ENCODE measurements around the gene KRR1. TPM values are rescaled to one million over a fixed set of nuclear protein-coding genes. Genes with fewer than 3 reads are reported as not detected.

The KRR1 gene
- total and polyA plus RNA-seq, 2 of the 13 experiments (the other 11 are each of a cell fraction or from before 2014, with no cell fraction given) = 19.3 to 103 TPM

DNA sequence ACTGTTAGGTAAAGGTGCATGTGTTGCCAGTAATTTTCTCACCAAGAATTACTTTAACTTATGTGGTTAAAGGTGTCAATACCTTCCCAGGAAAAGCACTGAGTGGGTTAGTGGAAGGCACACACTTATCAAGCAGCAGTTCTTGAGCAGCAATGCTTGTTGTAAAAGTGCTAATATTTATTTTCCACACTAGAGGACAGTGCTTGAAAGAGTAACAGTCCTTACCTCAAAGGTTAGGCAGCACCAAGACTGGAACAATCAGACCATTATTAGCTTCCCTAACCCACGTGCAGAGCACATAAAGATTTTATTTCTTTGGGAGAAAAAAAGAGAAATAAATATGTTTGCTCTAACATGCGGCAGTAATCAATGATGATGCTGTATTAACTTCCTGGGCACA, 48.8 kb upstream of the KRR1 start (continued):
- TF ChIP-seq ZNF263 (CRISPR knock-in tag; IDR thresholded peaks at IDR 0.05) (no peak), BHLHE40 (IDR thresholded peaks at IDR 0.05; ENCODE audit: low read length) (no peak), FOXP1 (IDR thresholded peaks at IDR 0.05) (no peak), FOXP1 (CRISPR knock-in tag; IDR thresholded peaks at IDR 0.05) (peak; percentile 19; the same call in 1 of the 2 replicates), ZNF383 (CRISPR knock-in tag; IDR thresholded peaks at IDR 0.05; ENCODE audit: borderline replicate concordance) (no peak), ZNF761 (CRISPR knock-in tag; conservative IDR thresholded peaks at IDR 0.05) (no peak), STAG1 (CRISPR knock-in tag; IDR thresholded peaks at IDR 0.05) (peak; percentile 91), EP300 (IDR thresholded peaks at IDR 0.05; ENCODE audit: low read depth in 2 of 2, low read length in 2 of 2) (no peak), EP300 (CRISPR knock-in tag; IDR thresholded peaks at IDR 0.05; ENCODE audit: borderline replicate concordance) (no peak), ERF (CRISPR knock-in tag; IDR thresholded peaks at IDR 0.05) (no peak), WIZ (CRISPR knock-in tag; IDR thresholded peaks at IDR 0.05) (no peak), NBN (conservative IDR thresholded peaks at IDR 0.05) (no peak), ZNF652 (CRISPR knock-in tag; IDR thresholded peaks at IDR 0.05; ENCODE audit: borderline replicate concordance, low read depth) (no peak)
- TF ChIP-seq, protein P1, sequence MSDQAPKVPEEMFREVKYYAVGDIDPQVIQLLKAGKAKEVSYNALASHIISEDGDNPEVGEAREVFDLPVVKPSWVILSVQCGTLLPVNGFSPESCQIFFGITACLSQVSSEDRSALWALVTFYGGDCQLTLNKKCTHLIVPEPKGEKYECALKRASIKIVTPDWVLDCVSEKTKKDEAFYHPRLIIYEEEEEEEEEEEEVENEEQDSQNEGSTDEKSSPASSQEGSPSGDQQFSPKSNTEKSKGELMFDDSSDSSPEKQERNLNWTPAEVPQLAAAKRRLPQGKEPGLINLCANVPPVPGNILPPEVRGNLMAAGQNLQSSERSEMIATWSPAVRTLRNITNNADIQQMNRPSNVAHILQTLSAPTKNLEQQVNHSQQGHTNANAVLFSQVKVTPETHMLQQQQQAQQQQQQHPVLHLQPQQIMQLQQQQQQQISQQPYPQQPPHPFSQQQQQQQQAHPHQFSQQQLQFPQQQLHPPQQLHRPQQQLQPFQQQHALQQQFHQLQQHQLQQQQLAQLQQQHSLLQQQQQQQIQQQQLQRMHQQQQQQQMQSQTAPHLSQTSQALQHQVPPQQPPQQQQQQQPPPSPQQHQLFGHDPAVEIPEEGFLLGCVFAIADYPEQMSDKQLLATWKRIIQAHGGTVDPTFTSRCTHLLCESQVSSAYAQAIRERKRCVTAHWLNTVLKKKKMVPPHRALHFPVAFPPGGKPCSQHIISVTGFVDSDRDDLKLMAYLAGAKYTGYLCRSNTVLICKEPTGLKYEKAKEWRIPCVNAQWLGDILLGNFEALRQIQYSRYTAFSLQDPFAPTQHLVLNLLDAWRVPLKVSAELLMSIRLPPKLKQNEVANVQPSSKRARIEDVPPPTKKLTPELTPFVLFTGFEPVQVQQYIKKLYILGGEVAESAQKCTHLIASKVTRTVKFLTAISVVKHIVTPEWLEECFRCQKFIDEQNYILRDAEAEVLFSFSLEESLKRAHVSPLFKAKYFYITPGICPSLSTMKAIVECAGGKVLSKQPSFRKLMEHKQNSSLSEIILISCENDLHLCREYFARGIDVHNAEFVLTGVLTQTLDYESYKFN (CRISPR knock-in tag; conservative IDR thresholded peaks at IDR 0.05) = no peak
